ENCODE results near the gene RAB27A. TPM values are rescaled to one million over a fixed set of nuclear protein-coding genes. Genes with fewer than 3 reads are reported as not detected.

The RAB27A gene
- total and polyA plus RNA-seq, 2 of the 13 experiments (the other 11 are each of a cell fraction or from before 2014, with no cell fraction given): 3.4 to 8.1 TPM

DNA sequence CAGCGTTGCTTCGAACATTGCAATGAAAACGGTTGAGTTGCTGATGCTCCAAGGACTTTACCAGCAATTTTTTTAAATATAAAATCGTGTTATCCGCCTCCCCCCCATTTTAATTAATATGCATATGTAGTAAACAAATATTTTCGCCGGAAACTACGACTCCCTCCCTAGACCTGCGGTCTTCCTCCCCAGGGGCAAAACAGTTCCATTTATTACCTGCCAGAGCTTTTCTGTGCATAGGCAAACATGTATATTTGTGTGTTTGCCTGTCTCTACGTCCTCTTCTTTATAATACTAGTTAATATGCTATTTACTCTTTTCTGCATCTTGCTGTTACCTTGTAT lies 92.3 kb downstream of the RAB27A start:
- no peaks in the 10 kb centered on the region; a peak in 1 of 5 replicates for H3K27me3 ChIP-seq (ENCODE audit: control insufficient read depth in 1 of 2, insufficient read depth in 2 of 2, low read length in 2 of 2)
- in situ Hi-C loops (cut with HindIII; ENCODE audit: extremely low pct_ligation_motif_present, low pct_unique_long_range_greater_than_20kb) (no loop called here), intact Hi-C loops (cut with micrococcal nuclease; ENCODE audit: unreplicated experiment) (loop anchor here (2.0 kb wide), 1 partner anchor 19 kb away; no protein-coding TSS in a partner anchor)
- DNase-seq (ENCODE audit: low spot score): no peak
- H3K9ac ChIP-seq (ENCODE audit: insufficient read depth, low read depth, low read length): peak overlapping the region; percentile 97
- no peaks in the 10 kb centered on the region; a peak in 3 of 5 replicates for H3K36me3 ChIP-seq (replicated peaks in 1 of 2; ENCODE audit: control insufficient read depth in 1 of 2, insufficient read depth in 2 of 2, low read length in 2 of 2)
- ATAC-seq: peak; percentile 4; the same call in 2 of the 3 replicates
- WGBS (ENCODE audit: low lambda C conversion rate): under 1% methylated on average over 10 of the region's 10 CpGs
- H3K9me3 ChIP-seq (ENCODE audit: low read length): no peaks in the 10 kb centered on the region
- FAIRE-seq: no peak
- H2AFZ ChIP-seq (ENCODE audit: low read length): peak overlapping the region; percentile 92
- H3K27ac ChIP-seq (ENCODE audit: extremely low read length, insufficient read depth, low read length): peak overlapping the region; percentile 89
- ChIA-PET POLR2A (interaction anchor here (0.8 to 2.0 kb wide), 9 partner anchors 9 to 211 kb away, joined by 3 to 11 read pairs (median 4); partner anchors contain the start of genes CCPG1, PIERCE2, PIGB and PIGBOS1), CTCF (ENCODE audit: low intra/inter-chr PET ratio, low total read pairs) (no interaction called here)
- TSS peak; percentile 89 for BruUV-seq (replicated peaks)
- peaks cover 33% of the 10 kb centered on the region for H4K20me1 ChIP-seq (ENCODE audit: insufficient read depth, low read length)
- H3K4me3 ChIP-seq (replicated peaks in 1 of 3; ENCODE audit: insufficient read depth in 1 of 3, low read depth in 2 of 3, low read length in 3 of 3): peak overlapping the region; percentile 61 to 91 (median 65)
- H3K4me2 ChIP-seq (ENCODE audit: low read depth, low read length): peak overlapping the region; percentile 92
- H3K4me1 ChIP-seq (ENCODE audit: insufficient read depth, low read length): peaks cover 32% of the 10 kb centered on the region
- peaks cover 44% of the 10 kb centered on the region for H3K79me2 ChIP-seq (ENCODE audit: insufficient read depth, low read length)
- no peak for TF ChIP-seq MZF1 (CRISPR knock-in tag; IDR thresholded peaks at IDR 0.05; ENCODE audit: borderline replicate concordance)
- 0 out of 2 replicates have a peak, but pooled peaks have one; percentile 6 for TF ChIP-seq KLF11 (CRISPR knock-in tag; IDR thresholded peaks at IDR 0.05)
- no peak for TF ChIP-seq POLR2G (IDR thresholded peaks at IDR 0.05; ENCODE audit: low read depth, low read length)
- no peak for TF ChIP-seq AKAP8 (CRISPR knock-in tag; IDR thresholded peaks at IDR 0.05)
- 0 out of 2 replicates have a peak, but pooled peaks have one; percentile 13 for TF ChIP-seq ZNF264 (CRISPR knock-in tag; IDR thresholded peaks at IDR 0.05)
- TF ChIP-seq, protein P1, sequence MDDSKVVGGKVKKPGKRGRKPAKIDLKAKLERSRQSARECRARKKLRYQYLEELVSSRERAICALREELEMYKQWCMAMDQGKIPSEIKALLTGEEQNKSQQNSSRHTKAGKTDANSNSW (CRISPR knock-in tag; IDR thresholded peaks at IDR 0.05; ENCODE audit: borderline replicate concordance): no peak
- no peak for TF ChIP-seq GATA4 (IDR thresholded peaks at IDR 0.05; ENCODE audit: borderline replicate concordance, low read depth)
- 0 out of 2 replicates have a peak, but pooled peaks have one; percentile 18 for TF ChIP-seq MTF2 (CRISPR knock-in tag; IDR thresholded peaks at IDR 0.05; ENCODE audit: borderline replicate concordance)
